SJSA1 (cell line): Measurements from ENCODE around the gene KLRC4. TPM values are rescaled to one million over a fixed set of nuclear protein-coding genes. Genes with fewer than 3 reads are reported as not detected.
"Not testable (repeated sequence)": the region's sequence is repeated elsewhere in the genome, so short reads cannot be mapped to it uniquely, and the experiment has no call there.

ENCODE experiments used
- DNase-seq, 2 experiments: peaks; one replicate each; pipeline ENCODE4 v3.0.0-alpha.2; 2015 to 2020; ENCODE audit warnings: low spot score in 2 of 2, low read depth in 1 of 2
- H3K27ac ChIP-seq: fragments of 250-450 bp; sonication (Bioruptor Pico); 2 replicates; pipeline ENCODE4 v1.5.1; 2020; ENCODE audit warnings: mild to moderate bottlenecking, moderate library complexity
- H3K27me3 ChIP-seq: fragments of 250-450 bp; sonication (Bioruptor Pico); replicated peaks from 2 replicates; pipeline ENCODE4 v1.5.1; 2020; ENCODE audit warnings: mild to moderate bottlenecking, moderate library complexity
- H3K36me3 ChIP-seq: fragments of 250-450 bp; sonication (Bioruptor Pico); 2 replicates; pipeline ENCODE4 v1.5.1; 2020; ENCODE audit warnings: mild to moderate bottlenecking
- H3K4me1 ChIP-seq: fragments of 250-450 bp; sonication (Bioruptor Pico); replicated peaks from 2 replicates; pipeline ENCODE4 v1.6.1; 2021; ENCODE audit warnings: mild to moderate bottlenecking
- H3K4me3 ChIP-seq: fragments of 250-450 bp; sonication (Bioruptor Pico); 2 replicates; pipeline ENCODE4 v1.5.1; 2020; ENCODE audit warnings: mild to moderate bottlenecking
- H3K9me3 ChIP-seq: fragments of 250-450 bp; sonication (Bioruptor Pico); replicated peaks from 2 replicates; pipeline ENCODE4 v1.5.1; 2020; ENCODE audit warnings: mild to moderate bottlenecking
- total RNA-seq: library from RNA; depleted of rRNA; stranded (reverse); fragments of >200 nt; shearing (Covaris generic); gene quantifications from 2 replicates; pipeline ENCODE4 v1.2.3, GENCODE V29; 2014

Gene KLRC4
- total RNA-seq, 1 experiment from 2014 or later: not detected

DNA sequence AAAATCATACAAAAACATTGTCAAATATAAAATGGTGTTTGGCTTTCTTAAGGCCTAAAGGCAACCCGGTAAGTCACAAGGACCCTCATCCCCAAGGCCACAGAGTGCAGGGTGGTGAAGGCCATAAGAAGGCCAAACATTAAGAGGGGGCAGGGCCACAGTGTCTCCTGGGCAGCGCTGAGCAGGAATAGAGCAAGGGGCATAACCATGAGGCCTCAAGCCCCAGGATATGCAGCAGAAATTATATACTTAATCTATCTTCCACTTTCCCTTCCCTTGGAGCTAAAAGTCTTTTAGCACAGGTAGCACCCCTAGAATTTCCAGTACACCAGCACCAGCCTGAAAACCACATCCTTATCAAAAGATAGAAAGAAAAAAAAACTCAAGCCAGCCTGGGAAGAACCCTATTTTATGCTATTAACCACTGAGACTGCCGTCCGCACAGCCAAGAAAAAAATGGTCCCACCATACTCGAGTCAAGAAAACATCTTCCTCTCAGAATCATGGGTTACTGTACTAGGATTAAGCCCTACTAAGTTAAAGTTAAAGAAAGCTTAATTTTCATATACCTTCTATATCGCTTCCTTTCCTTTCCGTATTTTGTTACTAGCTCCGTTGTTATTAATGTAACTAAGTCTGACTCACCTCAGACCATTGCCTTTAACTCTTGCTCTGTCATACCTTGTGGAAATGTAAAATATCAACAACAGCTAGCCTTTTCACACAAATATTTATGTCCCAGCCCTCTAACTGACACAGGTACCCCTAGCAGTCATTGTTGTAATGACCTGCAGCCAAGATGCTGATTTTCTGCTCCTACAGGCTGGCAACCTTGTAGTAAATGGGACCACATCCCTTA, 39.8 kb downstream of the KLRC4 start:
- Histone ChIP-seq H3K4me1 (peaks cover 10% of the 10 kb centered on the region), H3K36me3 (no peaks in the 10 kb centered on the region), H3K4me3 (no peak overlapping the region), H3K27me3 (no peaks in the 10 kb centered on the region), H3K27ac (no peak overlapping the region), H3K9me3 (peaks cover 3% of the 10 kb centered on the region)
- no peak for DNase-seq

DNA sequence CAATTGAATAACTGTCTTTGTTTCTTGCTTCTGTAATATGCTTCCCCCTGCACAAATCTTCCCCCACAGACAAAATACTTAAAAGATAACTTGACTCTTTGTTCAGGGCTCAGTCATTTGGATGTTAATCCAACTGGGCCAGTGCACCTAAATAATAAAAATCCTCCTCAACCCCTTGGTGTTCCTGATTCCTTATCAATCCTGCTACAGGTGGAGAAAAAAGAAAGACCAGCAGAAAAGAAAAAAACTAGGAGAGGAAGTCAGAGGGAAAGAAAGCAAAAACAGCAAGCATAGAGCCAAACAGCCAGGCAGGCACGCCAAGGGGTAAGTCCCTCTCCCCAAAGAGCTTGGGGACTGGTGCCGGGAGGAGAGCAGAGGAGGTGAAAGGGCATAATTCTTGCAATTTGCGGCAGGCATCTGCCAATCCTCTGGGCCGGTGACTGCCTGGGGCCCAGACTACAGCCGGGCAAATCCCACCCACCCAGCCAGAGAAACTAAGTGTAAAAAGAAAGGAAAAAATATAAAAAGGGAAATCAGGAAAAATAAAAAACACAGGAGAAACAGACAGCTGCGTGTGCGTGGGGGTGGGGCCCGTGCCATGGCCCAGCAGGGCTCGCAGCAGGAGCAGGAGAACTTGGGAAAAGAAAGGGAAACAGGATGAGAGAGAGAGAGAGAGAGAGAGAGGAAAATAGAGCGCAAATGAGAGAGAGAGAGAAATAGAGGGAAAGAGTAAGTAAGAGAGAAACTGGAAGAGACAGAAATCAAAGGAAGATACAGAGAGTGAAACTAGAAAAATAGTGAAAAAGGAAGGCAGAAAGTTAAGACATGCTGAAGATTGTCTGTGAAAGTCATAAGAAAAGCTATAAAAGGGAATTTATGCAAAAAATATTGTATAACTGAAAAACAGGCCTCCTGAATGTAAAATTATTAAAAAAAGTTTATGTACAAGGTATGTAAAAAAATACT, 41.1 kb downstream of the KLRC4 start:
- H3K4me3 ChIP-seq: no peak overlapping the region
- H3K9me3 ChIP-seq: peaks cover 3% of the 10 kb centered on the region
- DNase-seq: no peak
- H3K4me1 ChIP-seq: peaks cover 19% of the 10 kb centered on the region
- H3K27ac ChIP-seq: no peak overlapping the region
- H3K36me3 ChIP-seq: no peaks in the 10 kb centered on the region
- no peaks in the 10 kb centered on the region for H3K27me3 ChIP-seq

DNA sequence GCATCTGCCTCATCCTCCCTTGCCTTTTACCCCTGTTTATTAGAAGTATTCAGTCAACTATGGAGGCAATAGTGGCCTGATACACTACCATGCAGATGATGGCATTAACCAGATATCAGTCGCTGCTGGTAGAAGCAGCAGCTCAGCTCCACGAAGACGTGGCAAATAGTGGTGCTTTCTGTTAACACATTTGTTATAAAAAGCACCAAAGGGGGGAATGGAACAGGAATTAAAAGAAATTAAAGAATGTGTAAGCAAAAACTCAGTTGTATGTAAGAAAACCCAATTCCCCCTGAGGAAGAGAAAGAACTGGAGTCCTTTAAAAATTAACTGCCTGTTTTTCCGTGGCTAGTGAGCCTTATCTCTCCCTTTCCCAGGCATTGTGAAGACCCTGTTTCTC, 41.8 kb downstream of the KLRC4 start:
- peaks cover 27% of the 10 kb centered on the region for H3K4me1 ChIP-seq
- not testable (repeated sequence) for H3K9me3 ChIP-seq, H3K36me3 ChIP-seq, H3K27ac ChIP-seq, DNase-seq, H3K27me3 ChIP-seq, H3K4me3 ChIP-seq

DNA sequence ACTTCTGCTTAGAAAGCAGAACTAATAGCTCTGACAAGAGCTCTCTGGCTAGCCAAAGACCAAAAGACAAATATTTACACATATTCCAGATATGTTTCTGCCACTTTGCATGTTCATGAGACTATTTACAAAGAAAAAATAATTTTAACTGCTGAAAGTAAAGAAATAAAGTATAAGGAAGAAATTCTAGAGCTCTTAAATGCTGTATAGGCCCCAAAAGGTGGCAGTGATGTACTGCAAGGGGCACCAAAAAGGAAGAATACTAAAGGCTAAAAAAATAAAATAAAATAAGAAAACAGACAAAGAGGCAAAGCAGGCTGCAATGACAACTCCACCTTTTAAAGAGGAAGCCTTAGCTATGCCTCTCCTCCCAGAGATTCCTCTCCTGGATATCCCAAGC, 42.7 kb downstream of the KLRC4 start:
- Histone ChIP-seq H3K4me3 (no peak overlapping the region), H3K4me1 (peaks cover 35% of the 10 kb centered on the region), H3K27ac (no peak overlapping the region), H3K36me3 (no peaks in the 10 kb centered on the region), H3K9me3 (peaks cover 3% of the 10 kb centered on the region), H3K27me3 (no peaks in the 10 kb centered on the region)
- DNase-seq: peak in 1 of 2 experiments; percentile 9

DNA sequence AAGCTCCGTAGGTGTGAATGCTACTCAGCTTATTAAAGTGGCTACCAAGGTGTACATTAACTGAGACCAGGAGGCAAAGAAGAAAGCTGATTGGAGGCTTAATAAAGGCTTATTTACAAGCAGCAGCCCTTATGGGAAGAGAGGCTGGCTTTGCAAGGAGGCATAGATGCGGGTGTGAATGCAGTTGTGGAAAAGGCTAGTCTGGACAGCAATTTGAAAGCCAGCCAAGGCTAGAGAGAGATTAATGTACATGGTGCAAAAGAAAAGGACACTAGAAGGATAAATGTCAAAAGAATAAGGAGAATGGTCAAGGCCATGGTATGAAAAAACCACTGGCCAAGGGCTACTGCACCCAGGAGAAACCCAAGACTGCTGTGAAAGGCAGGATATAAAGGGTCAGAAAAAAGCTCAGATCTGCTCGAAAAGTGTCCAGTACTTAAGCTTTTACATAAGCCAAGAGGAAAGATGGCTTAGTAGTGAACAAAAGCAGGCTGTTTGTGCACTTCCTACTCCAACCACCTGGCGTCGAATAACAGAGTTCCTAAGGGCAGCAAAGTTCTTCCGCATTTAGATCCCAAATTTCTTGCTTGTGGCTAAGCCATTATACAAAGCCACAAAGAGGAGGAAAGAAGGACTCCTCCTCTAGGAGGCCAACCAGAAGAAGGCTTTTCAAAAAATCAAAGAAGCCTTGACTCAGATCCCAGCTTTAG, 43.7 kb downstream of the KLRC4 start:
- Histone ChIP-seq H3K4me3 (peak overlapping the region; percentile 42), H3K36me3 (no peaks in the 10 kb centered on the region), H3K27ac (peak overlapping the region; percentile 81), H3K27me3 (no peaks in the 10 kb centered on the region), H3K4me1 (peaks cover 40% of the 10 kb centered on the region), H3K9me3 (peaks cover 3% of the 10 kb centered on the region)
- peak in 1 of 2 experiments; percentile 35 for DNase-seq

DNA sequence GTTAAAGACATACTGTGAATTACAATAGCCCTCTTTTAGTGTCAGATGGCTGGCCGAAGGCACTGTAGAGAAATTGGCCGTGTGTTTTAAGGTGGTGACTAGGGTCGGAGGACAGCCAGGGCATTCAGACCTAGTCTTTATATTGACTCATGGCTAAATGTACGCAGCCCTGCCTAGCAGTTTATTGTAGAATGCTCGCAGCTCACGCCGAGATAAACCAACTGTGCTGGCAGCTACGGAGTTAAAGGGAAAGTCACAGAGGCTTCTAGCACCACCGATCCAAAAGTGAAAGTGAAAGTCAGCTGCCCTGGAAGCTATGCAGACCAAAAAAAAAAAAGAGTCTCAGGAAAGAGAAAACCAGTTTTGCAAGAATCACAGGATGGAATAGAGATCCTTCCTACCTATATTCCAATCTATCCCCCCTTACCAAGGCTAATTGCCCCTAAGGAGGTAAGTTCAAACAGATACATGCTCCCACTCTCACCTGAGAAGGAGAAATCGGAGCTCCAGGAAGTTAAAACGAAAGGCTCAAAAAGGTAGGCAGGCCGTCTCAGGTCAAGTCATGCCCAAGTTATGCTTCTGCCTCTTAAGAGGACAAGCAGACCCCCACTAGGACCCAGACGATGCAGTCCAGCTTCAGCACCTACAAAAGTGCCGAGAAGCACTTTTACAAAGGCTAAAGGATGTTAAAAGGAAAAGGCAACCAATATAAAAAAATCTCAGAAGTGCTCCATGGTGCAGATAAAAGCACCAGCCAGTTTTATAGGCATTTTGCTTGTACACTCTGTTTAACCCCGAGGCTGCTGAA, 44.5 kb downstream of the KLRC4 start:
- Histone ChIP-seq H3K4me1 (peaks cover 40% of the 10 kb centered on the region), H3K4me3 (peak overlapping the region; percentile 42), H3K9me3 (peaks cover 3% of the 10 kb centered on the region), H3K27ac (peak overlapping the region; percentile 81), H3K36me3 (no peaks in the 10 kb centered on the region), H3K27me3 (no peaks in the 10 kb centered on the region)
- DNase-seq: peak; percentile 72 to 81

DNA sequence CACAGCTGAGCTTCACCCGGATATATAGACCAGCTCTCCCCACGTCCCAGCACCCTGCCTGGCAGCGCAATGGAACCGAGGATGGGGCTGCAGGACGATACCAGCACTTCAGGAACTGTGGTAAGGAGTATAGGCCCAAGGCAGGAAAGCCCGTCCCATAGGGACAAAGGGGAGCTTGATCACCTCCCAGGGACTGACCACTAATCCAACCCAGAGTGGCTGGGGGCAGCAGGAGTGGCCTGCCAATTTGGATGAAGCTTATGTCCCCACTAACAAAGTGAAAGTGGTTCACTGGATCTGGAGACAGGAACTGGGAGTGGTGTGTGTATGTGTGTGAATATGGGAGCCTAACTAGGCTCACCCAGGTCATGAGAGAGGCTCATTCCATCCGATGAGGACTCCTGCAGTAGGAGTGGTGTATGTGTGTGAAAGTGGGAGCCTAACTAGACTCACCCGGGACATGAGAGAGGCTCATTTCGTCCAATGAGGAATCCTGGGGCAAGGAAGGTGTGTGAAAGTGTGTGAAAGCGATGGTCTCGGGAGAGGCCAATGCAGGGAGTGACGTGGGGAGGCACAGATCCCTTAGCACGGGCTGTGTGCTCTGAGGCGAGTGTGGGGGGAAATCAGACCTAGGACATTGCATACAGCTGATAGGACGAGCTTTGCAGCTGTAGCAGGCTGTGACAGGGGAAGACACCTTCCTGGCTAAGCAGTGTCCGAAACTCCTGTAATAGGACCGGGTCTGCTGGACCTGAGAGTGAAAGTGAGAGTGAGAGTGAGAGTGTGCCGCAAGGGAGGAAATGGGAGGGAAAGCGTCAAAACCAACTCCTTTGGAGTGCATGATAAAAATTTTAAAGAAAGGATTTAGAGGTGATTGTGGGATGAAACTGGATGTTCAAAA, 45.4 kb downstream of the KLRC4 start:
- peaks cover 40% of the 10 kb centered on the region for H3K4me1 ChIP-seq

DNA sequence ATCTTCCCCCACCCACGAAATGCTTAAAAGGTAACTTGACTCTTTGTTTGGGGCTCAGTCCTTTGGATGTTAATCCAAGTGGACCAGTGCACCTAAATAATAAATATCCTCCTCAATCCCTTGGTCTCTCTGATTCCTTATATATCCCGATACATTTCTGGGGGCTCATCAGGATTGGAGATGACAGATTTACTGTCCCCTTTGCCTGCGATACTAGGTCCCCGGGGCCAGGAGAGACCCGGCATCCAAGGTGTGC, 46.0 kb downstream of the KLRC4 start:
- Histone ChIP-seq H3K9me3 (peaks cover 3% of the 10 kb centered on the region), H3K36me3 (no peaks in the 10 kb centered on the region), H3K4me3 (peak overlapping the region; percentile 42), H3K27me3 (no peaks in the 10 kb centered on the region), H3K27ac (peak overlapping the region; percentile 81), H3K4me1 (peaks cover 40% of the 10 kb centered on the region)
- DNase-seq: no peak

More for the DNA sequence above, 45.4 kb downstream of the KLRC4 start:
- Histone ChIP-seq H3K9me3 (peaks cover 3% of the 10 kb centered on the region), H3K4me3 (peak overlapping the region; percentile 42), H3K27me3 (no peaks in the 10 kb centered on the region), H3K36me3 (no peaks in the 10 kb centered on the region), H3K27ac (peak overlapping the region; percentile 81)
- peak; percentile 53 to 85 for DNase-seq

DNA sequence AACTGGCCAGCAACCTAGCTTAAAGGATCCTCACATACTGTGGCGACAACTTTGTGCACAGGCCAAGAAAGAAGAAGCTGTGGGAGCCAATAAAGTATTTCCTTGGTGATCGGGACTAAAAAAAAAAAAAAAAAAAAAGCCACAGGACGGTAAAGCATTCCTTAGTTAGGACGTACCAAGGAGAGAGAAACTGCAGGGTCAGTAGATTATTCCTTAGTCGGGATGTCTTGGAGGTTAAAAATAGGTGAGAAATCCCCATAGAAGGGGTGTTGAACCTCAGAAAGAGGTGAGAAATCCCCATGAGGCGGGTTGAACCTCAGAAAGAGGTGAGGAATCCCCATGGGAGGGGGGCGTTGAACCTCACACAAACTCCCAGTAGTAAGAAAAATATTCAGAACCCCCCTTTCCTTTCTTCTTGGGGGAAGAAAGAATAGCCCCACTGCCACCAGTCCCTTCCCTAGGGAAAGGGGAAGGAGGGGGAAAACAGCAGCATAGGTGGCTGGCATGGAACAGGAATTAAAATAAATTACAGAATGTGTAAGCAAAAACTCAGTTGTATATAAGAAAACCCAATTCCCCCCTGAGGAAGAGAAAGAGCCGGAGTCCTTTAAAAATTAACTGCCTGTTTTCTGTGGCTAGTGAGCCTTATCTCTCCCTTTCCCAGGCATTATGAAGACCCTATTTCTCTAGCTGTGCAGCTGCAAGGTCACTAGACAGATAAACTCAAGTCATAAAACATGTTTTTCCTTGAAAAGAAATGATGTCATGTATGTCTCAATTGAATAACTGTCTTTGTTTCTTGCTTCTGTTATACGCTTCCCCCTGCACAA, 46.5 kb downstream of the KLRC4 start:
- Histone ChIP-seq H3K4me3 (peak overlapping the region; percentile 42), H3K27me3 (no peaks in the 10 kb centered on the region), H3K36me3 (no peaks in the 10 kb centered on the region), H3K4me1 (peaks cover 40% of the 10 kb centered on the region), H3K9me3 (peaks cover 3% of the 10 kb centered on the region), H3K27ac (peak overlapping the region; percentile 81)
- DNase-seq: peak in 1 of 2 experiments; percentile 62

DNA sequence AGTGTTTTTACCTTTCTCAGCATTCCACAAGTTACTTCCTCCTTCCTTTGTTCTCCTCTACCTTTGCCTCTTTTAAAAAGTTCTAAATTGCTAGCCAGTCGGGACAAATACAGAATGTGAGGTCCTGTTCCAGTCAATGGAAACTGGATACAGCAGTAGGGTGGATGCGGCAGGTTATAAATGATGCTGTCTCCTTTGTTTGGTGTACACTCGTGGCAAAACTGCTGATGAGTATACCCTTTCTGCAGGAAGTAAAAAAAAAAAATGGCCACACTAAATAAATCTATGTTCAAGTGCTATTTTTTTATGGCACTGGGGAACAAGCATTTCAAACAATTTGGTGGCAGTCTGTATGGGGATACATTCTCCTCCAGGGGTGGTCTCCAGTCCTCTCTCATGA, 47.2 kb downstream of the KLRC4 start:
- DNase-seq: no peak
- Histone ChIP-seq H3K27me3 (no peaks in the 10 kb centered on the region), H3K27ac (peak overlapping the region; percentile 81), H3K4me3 (no peak overlapping the region), H3K4me1 (peaks cover 40% of the 10 kb centered on the region), H3K36me3 (no peaks in the 10 kb centered on the region), H3K9me3 (no peaks in the 10 kb centered on the region)

DNA sequence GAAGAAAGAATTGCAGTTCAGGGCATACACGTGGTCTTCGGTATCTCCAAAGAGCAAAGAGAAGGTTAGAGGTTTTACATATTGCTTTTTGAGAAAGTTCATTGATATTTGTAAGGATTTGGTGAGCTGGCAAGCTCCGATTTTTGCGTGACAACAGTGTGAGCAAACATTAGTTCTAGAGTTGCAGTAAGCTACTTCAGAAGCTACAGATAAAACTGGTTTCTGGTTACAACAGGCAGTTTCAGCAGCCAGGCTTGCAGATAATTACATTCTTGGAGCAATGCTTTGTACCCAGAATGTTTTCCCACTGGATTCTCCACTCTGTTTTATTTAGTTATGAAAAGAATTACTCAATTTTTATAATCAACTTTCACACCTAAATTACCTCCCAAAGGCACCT, 47.9 kb downstream of the KLRC4 start:
- H3K27me3 ChIP-seq: no peaks in the 10 kb centered on the region
- no peak overlapping the region for H3K4me3 ChIP-seq
- H3K9me3 ChIP-seq: no peaks in the 10 kb centered on the region
- peaks cover 40% of the 10 kb centered on the region for H3K4me1 ChIP-seq
- no peaks in the 10 kb centered on the region for H3K36me3 ChIP-seq
- H3K27ac ChIP-seq: peak overlapping the region; percentile 81; the same call in 1 of the 2 replicates
- DNase-seq: no peak
